ENCODE data around the gene CRACR2B.
A peak's percentile ranks its signal among the peaks of the same experiment; 100 is the strongest.

The CRACR2B gene

DNA sequence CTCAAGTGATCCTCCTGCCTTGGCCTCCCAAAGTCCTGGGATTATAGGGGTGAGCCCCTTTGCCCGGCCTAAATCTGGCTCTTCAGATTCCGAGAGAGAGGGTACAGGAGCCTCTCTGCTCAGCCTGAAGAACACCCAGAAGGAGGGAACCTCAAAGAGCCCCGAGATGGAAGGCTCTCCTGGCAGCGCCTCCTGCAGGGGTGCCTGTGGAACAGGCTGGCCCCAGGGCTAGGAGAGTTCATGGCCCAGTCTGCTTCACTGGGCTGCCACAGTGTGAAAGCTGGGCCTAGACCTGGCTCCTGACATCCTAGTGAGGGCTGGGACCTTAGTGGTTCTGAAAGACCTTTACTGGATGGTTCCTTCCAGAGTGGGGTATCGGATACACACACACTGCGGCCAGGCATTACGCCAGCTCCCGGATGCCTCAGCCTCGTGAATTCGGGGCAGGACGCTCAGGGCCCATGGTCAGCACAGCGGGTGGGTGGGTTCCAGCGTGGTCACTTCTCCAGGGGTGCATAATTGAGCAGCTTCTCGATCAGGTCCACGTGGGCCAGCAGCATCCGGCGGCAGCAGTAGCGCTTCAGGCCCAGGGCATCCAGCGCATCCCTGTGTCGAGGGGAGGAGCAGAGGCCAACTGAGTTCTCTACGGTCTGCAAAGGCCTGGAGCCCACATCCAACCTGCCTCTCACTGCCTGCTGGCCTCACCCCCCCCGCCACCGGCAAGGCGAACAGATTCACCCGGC is 12.3 kb downstream of the CRACR2B start:
- DNase-seq: no peak

DNA sequence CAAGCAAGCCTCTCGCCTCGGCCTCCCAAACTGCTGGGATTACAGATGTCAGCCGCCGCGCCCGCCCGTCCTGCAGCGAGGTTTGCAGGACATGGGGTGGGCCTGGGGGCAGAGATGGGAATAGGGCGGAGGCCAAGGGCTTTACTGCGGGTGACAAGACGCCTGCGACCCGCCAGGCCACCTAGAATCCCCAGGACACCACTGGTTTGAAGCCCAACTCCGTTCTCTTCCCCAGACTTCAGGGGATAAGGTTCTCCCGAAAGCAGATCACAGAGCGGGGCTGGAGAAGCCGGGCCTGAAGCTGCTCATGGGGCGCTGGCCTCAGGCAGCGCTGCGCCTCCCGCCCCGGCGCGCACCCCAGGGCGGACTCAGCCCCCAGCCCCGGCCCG is 14.3 kb downstream of the CRACR2B start:
- DNase-seq: no peak

DNA sequence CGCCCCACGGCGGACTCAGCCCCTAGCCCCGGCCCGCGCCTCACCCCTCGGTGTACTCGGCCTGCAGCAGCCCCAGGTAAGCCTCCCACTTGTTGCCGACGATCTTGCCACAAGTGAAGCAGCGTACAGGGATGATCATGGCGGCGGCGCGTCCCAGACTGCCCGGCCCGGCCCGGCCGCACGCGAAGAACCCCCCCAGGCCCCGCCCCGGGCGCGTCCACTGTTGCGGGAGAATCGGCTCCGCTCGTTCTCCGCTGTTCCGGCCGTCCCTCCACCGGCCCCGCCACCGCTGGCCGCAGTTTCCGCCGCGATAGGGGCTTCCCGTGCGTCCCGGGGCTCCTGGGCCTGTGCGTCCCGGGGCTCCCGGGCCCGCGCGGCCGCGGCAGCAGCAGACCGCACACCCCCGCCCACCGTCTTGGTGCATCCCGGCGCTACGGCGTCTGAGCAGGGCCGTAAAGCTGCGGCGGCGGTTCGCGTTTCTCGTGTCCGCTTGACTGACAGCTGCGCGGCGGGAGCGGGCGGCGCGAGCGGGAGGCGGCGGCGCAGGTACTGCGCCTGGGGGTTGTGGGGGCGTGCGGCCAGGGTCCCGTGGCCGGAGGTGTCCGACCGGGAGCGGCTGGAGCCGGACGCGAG is 14.8 kb downstream of the CRACR2B start, which contains the start of the genes POLR2L and TSPAN4:
POLR2L (minus strand) TSS at position 160 of the 633 bp plus-strand sequence; CDS start at position 139, 21 bp downstream.
TSPAN4 (plus strand) TSS at position 483 of the 633 bp plus-strand sequence. CDS start 7,453 bp downstream, outside the sequence.
- peak; percentile 65 to 92 for DNase-seq

DNA sequence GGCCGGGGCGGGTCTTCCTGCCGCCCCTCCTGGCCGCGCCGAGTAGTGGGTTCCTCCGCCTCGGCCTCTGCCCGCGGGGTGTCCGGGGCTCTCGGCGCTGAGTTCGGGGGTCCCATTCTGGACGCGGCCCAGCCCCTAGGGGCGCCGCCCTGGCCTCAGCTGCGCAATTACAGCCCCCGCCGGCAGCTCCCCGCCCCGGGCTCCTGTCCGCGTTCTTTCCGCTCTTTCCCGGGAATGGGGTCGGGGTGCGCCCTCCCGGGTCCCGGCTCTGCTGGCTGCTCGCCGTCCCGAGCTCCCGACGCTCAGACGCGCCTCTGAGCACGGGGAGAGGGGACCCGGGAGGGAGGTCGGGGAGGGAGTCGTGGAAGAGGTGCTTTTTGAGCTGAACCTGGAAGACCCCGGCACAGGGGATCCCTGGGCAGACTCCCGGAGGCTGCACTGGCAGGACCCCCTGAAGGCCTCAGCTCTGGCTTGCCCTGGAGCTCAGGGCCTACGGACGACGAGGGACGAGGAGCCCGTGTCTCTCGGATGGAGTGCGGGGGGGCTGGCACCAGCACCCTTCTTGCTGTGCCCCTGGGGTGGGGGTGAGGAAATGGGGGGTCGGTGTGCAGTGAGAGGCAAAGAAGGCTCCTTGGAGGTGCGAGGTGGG is 15.5 kb downstream of the CRACR2B start:
- no peak for DNase-seq

DNA sequence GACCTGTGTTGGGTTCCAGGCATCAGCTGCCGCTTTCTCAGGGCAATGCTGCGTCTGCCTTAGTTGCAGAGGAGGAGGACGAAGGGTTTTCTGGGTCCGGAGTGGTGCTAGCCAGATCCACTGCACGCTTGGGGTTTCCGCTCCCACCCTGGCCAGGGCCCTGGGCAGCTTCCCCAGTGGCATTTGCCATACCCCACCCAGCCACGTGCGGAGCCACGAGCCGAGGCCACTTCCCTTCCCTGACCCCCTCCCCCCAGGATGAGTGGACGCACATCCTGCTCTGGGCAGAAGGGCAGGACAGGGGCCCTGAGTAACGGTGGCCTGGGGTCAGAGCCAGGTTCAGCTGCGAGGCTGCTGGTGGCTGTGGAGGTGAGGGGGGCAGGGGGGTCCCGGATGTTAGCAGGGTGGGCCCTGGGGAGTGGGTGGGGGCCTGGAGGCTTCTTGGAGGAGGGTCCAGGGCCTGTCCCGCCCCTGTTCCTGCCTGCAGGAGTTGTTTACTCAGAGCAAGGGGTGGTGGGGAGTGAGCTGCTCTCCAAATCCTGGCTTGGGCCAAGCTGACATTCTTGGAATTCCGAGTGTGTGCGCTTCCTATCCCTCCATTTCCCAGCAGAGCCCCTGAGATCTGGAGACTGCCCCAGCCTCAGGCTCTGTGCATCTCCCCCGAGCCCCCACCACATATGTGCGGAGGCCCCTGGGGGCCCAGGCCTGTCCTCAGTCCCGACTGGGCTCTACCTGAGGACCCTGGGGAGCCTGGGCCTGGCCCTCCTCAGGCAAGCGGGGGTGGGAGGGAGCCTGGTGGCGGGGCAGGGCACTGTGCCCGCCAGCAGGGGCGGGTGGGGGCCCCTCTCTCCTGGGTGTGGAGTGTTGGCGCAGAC is 16.3 kb downstream of the CRACR2B start:
- DNase-seq: peak in 1 of 2 experiments; percentile 83

DNA sequence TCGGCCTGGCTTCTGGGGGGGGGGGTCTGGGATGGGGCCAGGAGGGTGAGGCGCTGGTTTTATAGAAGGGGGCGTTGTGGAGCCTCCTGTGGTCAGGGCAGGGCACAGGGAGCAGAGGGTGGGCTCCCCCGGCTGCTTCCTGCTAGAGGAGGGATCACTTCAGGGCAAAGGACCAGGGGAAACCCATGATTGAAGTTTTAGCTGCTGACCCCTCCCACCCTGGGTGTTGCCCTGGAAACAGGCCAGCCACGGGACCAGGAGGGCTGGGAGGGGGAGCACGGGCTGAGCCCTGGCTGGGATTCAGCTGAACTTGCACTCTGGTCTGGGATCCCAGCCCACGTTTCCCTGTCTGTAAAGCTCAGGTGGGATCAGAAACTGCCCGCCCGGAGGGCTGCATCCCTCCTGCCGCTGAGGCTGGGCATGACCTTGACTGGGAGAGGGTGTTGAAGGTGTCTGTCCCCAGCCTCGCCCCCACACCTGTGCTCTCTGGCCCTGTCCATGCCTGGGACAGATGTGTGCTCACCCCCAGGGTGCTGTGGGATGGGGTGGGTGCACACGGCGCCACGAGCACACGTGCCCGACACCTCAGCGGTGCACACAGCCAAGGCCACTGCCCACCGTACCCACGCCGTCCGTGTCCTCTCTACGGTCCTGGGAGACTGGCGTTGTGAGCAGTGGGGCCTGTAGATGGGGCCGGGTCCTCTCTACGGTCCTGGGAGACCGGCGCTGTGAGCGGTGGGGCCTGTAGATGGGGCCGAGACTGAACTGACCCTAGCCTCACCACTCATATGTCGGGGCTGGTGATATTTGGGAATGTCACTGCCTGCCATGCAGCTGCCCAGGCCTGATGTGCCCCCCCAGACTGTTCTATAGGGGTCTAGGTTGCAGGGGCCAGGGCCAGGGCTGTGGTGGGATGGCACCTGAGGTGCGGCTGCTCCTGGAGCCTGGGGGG is 17.2 kb downstream of the CRACR2B start:
- DNase-seq: peak; percentile 56 to 90

DNA sequence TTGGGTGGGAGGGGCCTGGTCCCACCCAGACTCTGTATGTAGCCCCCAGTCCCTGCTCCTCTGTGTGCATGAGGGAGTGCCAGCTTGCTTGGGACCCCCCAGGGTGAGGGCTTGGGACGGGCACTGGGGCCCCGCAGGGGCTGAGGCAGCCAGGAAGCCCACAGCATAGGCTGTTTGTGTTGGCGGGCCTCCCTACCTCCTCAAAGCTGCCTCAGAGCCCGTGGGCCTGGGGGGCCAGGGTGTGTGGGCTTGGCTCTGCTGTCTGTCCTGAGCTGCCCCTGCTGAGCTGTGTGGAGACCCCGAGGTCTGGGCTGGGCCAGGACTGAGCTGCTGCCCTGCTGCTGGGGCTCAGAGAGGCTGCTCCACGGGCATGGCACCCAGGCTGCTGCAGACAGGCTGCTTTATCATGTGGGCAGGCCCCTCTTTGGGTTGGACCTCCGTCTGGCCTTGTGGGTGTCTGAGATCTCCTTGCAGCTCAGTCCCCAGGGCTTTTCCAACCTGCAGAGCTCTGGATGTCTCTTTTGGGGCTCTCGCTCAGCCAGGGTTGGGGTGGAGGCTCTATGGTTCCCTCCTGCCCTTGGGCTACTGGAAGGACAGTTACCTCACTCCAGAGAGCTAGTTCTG is 18.3 kb downstream of the CRACR2B start:
- DNase-seq: peak in 1 of 2 experiments; percentile 39

DNA sequence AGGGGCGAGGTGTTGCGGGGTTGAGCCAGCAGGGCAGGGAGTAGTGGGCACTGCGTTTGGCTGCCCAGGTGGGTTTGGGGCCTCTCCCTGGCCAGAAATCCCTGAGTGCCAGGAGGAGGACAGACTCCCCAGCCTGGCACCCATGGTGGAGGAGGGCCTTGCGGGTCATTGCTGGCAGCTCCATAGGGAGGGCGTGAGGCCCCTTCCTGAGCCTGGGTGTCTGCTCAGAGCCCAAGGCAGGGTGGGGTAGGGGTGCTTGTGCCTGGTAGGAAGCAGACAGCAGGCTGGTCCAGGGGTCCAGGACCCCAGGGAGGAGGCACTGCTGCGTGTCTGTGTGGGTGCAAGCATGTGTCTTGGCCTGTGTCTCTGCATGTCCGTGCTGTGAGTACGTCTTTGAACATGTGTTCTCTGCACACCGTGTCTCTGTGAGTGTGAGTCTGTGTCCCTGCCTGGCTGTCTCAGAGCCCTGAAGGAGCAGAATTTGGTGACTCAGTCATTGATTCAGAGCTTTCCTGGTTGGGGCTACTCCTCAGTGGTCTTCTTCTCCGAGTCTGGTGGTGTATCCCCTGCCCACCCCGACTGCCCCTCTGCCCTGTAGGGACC is 18.9 kb downstream of the CRACR2B start:
- no peak for DNase-seq

DNA sequence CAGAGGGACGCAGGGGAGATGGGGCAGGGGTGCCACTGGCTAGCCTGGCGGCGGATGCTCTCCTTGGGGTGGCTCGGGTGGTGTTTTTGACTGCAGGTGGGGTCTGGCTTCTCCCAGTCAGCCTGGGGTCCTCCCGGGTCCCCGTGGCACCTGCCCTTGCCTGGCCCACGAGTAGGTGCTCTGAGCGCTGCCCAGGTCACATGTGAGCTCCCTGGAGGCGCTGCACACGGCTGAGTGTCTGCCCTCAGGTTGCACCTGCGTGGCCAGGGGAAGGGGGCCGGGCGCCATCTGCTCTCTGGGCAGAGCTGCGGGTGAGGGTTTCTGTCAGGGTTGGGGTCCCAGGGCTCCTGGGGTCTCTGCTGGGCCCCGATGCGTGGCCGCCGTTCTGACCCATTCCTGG is 20.2 kb downstream of the CRACR2B start:
- DNase-seq: no peak

DNA sequence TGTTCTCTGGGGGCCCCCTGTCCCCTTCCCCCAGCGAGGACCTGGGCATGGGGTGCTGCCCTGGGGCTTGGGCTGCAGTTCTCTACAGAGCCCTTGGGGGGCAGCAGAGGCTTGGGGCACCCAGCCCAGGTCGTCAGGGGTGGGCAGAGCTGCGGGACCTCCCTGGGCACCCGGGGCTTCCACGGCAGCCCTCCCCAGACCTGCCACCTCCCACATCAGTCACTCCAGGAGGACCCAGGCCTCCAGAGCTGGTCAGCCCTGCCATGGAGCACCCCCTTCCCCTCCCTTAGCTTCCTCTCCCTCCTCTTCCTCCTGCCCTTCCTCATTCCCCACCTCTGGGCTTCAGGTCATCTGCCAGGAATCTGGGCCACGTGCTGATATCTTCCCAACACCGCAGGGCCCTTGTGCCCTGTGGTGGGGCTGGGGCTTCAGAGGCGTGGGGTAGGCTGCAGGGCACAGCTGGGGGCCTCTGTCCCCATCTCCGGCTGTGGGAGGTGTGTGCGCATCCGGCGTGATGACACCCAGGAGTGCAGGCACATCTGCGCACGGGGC is 20.7 kb downstream of the CRACR2B start:
- DNase-seq: peak in 1 of 2 experiments; percentile 46

DNA sequence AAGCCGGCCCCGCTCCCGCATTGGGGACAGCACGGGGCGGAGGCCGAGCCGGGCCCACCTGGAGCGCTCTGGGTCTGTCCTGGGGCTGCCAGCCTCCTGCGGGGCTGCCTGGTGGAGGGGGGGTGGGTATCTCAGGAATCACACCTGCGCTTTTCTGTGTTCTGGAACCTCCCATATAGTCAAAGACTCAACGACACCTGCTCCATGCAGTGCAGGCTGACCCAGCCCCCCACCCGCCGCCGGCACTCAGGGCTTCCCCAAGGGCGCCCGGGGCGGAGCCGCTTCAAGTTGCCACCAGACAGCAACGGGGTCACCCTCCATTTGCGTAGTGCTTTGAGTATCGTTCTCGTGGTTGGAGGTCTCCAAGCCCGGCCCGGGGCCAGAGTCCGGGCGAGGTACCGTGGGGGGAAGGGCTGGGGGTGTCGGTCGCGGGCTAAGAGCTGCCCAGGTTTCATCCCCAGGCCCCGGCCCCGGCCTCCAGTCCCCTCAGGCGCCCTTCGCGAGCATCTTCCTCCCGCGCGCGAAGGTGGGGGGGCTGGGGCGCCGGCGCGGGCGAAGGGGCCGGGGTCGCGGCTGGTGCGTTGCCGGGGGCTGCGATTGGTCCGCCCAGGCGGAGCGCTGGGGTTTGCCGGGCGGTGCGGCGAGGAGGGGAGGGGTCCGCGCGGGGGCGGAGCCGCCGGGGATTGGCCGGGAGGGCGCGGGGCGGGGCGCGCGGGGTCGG is 21.5 kb downstream of the CRACR2B start:
- DNase-seq: peak in 1 of 2 experiments; percentile 49

DNA sequence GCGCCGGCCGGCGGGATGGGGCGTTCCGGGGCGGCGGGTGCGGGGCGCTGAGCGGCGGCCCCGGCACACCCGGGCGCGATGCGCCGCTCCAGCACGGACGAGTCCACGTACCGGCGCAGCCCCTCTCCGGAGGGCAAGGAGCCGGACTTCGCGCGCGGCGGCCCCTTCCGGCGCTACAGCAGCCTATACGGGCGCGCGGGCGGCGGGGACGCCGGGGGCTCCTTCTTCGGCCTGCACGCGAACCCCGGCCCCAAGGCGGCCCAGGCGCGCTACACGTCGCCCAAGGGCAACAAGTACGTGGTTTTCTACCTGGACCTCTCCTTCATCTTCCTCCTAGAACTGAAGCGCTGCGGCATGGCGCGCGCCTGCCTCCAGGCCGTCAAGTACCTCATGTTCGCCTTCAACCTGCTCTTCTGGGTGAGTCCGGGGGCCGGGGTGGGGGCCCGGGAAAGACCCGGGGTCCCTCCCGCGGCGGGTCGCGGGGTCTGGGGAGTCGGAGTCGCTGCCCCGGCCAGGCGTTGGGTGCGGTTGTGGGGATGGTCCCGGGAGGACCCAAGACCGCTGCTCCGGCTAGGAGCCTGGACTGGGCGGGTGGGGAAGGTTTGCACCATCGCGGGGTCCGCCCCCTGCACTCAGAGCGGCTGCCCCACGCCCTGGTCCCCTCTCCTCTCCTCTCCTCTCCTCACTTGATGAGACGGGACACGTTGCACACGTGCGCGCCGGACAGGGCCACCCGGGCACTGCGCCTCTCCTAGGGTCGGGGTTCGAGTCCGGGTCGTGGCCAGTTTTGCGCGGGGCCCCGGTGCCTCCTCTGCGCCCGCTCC is 22.4 kb downstream of the CRACR2B start:
- DNase-seq: no peak

DNA sequence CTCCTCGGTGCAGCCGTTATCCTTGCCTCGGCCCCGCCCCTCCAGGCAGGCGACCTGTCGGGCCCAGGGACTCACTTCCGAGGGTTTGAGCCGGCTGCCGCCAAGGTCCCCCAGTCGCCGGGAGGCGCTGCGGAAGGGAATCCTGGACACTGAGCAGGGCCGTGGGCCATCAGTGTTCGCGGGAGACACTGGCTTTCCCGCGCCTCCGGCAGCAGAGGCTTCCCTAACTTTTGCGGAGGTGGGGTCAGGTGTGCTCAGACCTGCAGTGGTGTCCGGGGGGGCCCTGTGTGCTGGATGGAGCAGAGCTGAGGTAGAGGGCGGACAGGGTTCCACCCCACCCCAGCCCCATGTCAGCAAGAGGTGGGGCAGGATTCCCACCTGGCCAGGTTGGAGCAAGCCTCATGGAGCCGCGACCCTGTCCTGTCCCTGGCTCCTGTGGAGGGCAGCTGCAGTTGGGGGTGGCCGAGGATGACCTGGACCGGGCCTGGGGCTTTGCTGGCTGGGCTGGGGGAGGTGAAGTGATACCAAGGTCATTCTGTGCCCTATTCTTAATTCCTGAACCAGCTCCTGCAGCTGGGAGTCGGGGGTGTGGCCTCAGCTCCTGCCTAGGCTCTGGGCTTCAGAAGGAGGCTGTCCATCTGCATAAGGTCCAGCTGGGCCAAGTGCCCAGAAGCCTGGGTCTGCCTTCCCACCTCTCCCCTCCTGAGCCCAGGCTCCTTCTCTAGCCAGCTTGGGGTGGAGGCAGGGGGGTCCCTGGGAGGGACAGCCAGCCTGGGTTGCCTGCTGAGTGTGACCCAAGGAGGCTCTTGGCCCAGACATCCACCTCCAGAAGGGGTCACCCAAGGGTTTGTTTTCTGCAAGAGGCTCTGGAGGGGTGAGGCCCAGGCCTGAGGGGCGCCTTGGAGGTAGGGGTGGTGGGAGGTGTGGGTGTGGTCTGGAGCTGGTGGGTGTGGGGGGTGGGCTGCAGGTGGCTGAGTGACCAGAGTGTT is 23.4 kb downstream of the CRACR2B start:
- peak in 1 of 2 experiments; percentile 28 for DNase-seq

DNA sequence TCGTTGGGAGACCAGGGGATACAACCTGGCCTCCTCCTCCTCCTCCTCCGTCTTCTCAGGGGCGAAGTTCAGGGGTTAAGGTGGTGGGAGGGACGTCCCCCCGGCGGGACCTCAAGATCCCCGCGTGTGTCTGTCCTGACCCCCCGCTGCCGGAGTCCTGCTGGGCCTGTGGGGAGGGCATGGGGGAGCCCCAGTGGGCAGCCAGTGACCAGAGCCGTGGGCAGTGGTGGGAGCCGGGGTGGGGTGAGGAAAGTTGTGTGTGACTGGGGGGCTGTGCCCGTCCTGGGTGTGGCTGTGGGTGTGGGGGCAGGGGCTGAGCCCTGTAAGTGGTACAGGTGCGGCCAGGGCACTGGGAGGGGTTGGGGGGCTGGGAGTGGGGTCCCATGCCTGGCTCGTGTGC is 25.0 kb downstream of the CRACR2B start:
- no peak for DNase-seq

DNA sequence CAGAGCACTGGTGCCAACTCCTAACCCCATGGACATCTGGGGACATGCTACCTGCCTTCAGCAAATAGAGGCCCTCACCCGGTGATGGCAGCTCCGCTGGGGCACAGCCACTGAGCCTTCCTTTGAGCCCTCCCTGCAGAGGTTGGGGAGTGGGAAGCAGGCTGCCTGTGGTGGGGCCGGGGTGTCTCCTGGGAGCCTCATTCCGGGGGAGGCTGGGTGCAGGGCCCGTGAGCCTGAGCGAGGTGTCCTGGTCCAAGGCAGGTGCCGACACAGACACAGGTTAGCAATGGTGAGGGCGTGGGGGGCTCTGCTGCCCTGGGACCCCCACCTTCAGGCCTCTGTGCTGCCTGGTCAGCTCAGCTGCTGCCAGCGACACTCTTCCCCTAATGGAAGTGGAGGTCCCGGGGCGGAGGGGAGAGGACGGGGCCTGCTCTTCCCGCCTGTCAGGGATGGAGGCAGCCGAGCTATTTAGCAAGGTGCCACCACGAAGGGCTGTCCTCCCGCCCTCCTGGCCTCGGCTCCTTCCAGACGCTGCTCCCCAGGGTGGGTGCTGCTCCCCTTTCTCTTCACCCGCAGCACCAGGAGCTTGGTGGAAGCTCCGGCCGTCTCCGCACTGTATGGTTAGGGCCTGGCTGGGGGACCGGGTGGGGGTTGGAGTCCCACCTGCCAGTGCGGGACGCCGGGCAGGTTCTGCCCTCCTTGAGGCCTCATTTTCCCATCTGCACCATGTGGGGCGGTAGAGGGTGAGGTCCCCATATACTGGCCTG is 26.1 kb downstream of the CRACR2B start:
- no peak for DNase-seq

DNA sequence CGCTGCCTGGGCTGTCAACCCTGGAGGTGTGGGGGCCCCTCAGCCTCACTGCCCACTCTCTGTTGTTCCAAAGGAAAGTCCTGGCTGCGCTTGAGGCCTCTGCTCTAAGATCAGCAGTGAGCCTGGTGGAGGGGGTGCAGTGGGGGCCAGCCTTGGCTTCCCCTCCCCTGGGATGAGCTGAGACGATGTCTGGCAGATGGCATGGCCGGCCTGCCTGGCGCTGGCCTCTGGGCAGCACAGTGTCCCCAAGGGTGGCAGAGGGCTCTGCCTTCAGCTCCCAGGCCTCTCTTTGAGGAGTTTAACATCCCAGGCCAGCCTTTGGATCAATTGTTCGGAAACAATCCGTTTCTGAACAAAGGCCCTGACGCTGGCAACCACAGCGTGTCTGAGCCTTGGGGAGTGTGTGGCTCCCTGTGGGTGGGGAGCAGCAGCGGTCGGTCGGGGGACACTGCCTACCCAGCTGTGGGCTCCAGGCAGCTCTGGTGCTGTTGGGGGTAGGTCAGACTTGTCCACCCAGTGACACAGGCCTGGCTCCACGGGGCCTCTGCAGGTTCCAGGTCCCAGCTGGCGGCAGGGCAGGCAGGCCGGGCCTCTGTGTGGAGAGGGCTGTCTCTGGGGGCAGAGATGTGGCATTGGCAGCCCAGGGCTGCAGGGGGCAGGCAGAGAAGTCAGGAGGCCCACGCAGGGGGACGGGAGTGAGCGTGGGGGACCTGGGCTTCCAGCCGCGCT is 27.0 kb downstream of the CRACR2B start:
- DNase-seq: no peak

All from NCI-H446 (cell line).